ENCODE measurements around the gene TNIP2.

Gene TNIP2

DNA sequence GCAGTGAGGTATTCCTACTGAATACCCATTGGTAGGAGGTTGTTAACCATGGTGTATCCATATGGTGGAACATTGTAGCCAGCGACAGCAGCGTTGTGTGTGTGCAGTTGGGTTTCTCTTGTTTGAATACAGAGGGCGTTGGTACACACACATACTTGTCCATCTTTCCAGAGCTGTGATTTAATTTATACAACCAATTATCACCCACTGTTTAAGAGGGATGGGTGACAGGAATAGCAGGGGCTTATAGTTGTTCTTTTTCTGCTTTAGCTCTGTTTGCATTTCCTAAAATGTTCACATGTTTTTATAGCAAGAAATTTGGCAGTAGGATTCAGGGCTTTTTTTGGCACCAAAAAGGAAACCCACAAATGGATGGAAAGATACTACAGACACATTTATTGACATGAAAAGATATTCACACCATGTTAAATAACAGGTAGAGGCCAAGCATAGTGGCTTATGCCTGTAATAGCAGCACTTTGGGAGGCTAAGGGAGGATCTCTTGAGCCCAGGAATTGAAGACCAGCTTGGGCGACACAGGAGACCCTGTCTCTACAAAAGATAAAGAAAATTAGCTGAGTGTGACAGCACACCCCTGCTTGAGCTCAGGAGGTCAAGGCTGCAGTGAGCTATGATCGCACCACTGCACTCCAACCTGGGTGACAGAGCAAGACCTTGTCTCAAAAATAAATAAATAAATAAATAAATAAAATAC, 60.6 kb downstream of the TNIP2 start (continued):
- TF ChIP-seq ZNF701 (tag by site-specific recombination; IDR thresholded peaks at IDR 0.05) (no peak), ZNF792 (tag by site-specific recombination; IDR thresholded peaks at IDR 0.05) (no peak), ZNF521 (tag by site-specific recombination; IDR thresholded peaks at IDR 0.05) (no peak), ZNF391 (tag by site-specific recombination; IDR thresholded peaks at IDR 0.05; ENCODE audit: borderline replicate concordance, low read depth) (no peak), ZNF221 (tag by site-specific recombination; IDR thresholded peaks at IDR 0.05; ENCODE audit: borderline replicate concordance) (no peak), RBAK (tag by site-specific recombination; IDR thresholded peaks at IDR 0.05) (no peak), EGR2 (tag by site-specific recombination; IDR thresholded peaks at IDR 0.05; ENCODE audit: low read depth) (no peak), ZNF350 (tag by site-specific recombination; IDR thresholded peaks at IDR 0.05) (no peak)
- TF ChIP-seq, protein P1, sequence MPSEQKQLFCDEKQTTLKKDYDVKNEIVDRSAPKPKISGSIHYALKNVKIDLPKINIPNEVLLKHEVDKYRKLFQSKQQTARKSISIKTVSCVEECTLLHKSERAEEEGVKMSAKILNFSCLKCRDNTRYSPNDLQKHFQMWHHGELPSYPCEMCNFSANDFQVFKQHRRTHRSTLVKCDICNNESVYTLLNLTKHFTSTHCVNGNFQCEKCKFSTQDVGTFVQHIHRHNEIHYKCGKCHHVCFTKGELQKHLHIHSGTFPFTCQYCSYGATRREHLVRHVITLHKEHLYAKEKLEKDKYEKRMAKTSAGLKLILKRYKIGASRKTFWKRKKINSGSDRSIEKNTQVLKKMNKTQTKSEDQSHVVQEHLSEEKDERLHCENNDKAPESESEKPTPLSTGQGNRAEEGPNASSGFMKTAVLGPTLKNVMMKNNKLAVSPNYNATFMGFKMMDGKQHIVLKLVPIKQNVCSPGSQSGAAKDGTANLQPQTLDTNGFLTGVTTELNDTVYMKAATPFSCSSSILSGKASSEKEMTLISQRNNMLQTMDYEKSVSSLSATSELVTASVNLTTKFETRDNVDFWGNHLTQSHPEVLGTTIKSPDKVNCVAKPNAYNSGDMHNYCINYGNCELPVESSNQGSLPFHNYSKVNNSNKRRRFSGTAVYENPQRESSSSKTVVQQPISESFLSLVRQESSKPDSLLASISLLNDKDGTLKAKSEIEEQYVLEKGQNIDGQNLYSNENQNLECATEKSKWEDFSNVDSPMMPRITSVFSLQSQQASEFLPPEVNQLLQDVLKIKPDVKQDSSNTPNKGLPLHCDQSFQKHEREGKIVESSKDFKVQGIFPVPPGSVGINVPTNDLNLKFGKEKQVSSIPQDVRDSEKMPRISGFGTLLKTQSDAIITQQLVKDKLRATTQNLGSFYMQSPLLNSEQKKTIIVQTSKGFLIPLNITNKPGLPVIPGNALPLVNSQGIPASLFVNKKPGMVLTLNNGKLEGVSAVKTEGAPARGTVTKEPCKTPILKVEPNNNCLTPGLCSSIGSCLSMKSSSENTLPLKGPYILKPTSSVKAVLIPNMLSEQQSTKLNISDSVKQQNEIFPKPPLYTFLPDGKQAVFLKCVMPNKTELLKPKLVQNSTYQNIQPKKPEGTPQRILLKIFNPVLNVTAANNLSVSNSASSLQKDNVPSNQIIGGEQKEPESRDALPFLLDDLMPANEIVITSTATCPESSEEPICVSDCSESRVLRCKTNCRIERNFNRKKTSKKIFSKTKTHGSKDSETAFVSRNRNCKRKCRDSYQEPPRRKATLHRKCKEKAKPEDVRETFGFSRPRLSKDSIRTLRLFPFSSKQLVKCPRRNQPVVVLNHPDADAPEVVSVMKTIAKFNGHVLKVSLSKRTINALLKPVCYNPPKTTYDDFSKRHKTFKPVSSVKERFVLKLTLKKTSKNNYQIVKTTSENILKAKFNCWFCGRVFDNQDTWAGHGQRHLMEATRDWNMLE (tag by site-specific recombination; conservative IDR thresholded peaks at IDR 0.05; ENCODE audit: low read depth) = no peak
- TF ChIP-seq, protein P2, sequence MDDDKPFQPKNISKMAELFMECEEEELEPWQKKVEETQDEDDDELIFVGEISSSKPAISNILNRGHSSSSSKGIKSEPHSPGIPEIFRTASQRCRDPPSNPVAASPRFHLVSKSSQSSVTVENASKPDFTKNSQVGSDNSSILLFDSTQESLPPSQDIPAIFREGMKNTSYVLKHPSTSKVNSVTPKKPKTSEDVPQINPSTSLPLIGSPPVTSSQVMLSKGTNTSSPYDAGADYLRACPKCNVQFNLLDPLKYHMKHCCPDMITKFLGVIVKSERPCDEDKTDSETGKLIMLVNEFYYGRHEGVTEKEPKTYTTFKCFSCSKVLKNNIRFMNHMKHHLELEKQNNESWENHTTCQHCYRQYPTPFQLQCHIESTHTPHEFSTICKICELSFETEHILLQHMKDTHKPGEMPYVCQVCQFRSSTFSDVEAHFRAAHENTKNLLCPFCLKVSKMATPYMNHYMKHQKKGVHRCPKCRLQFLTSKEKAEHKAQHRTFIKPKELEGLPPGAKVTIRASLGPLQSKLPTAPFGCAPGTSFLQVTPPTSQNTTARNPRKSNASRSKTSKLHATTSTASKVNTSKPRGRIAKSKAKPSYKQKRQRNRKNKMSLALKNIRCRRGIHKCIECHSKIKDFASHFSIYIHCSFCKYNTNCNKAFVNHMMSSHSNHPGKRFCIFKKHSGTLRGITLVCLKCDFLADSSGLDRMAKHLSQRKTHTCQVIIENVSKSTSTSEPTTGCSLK (tag by site-specific recombination; IDR thresholded peaks at IDR 0.05) = no peak

DNA sequence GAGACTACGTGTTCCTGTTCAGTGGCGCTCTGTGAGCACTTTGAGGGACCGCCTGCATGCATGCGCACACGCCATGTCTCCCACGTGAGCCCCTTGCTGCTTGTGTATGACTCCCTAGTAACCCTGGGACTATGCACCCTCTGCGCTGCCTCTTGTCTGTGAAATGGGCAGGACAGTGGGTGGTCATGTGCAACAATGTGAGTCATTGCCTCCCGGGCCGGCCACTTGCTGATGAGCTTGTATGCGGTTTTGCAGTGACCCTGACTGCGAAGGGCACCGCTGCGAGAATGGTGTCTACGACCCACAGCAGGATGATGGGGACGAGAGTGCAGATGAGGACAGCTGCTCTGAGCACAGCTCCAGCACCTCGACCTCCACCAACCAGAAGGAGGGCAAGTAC, 61.4 kb downstream of the TNIP2 start:
- TF ChIP-seq, protein P3, sequence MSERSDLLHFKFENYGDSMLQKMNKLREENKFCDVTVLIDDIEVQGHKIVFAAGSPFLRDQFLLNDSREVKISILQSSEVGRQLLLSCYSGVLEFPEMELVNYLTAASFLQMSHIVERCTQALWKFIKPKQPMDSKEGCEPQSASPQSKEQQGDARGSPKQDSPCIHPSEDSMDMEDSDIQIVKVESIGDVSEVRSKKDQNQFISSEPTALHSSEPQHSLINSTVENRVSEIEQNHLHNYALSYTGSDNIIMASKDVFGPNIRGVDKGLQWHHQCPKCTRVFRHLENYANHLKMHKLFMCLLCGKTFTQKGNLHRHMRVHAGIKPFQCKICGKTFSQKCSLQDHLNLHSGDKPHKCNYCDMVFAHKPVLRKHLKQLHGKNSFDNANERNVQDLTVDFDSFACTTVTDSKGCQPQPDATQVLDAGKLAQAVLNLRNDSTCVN (tag by site-specific recombination; optimal IDR thresholded peaks at IDR 0.05) = no peak
- TF ChIP-seq, protein P4, sequence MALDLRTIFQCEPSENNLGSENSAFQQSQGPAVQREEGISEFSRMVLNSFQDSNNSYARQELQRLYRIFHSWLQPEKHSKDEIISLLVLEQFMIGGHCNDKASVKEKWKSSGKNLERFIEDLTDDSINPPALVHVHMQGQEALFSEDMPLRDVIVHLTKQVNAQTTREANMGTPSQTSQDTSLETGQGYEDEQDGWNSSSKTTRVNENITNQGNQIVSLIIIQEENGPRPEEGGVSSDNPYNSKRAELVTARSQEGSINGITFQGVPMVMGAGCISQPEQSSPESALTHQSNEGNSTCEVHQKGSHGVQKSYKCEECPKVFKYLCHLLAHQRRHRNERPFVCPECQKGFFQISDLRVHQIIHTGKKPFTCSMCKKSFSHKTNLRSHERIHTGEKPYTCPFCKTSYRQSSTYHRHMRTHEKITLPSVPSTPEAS (tag by site-specific recombination; IDR thresholded peaks at IDR 0.05) = no peak
- no peak for TF ChIP-seq ZNF549 (tag by site-specific recombination; IDR thresholded peaks at IDR 0.05)
- TF ChIP-seq ZBTB7A (tag by site-specific recombination; IDR thresholded peaks at IDR 0.05; ENCODE audit: low read depth) = no peak
- TF ChIP-seq ZNF221 (tag by site-specific recombination; IDR thresholded peaks at IDR 0.05; ENCODE audit: borderline replicate concordance) = no peak
- no peak for TF ChIP-seq ZNF146 (tag by site-specific recombination; IDR thresholded peaks at IDR 0.05)
- TF ChIP-seq ZNF248 (tag by site-specific recombination; IDR thresholded peaks at IDR 0.05) = no peak
- POLR2A ChIA-PET = no interaction called here
- peaks cover 0 to 97% of the 10 kb centered on the region in 2 experiments; a peak in 2 of 3 replicates for H3K36me3 ChIP-seq (ENCODE audit: control insufficient read depth in 2 of 2, insufficient read depth in 1 of 2, low read length in 2 of 2)
- no peak overlapping the region for H3K27ac ChIP-seq (ENCODE audit: extremely low read depth, low read depth, low read length)
- no peaks in the 10 kb centered on the region for H3K4me1 ChIP-seq (ENCODE audit: control insufficient read depth, insufficient read depth, low read length)
- H3K9me3 ChIP-seq (ENCODE audit: control insufficient read depth, insufficient read depth, low read depth, low read length) = no peaks in the 10 kb centered on the region
- no peak overlapping the region for H3K4me3 ChIP-seq (ENCODE audit: low read depth, low read length)
- CTCF ChIA-PET = interaction anchor here (0.6 kb wide), 1 partner anchor 139 kb away, joined by 4 read pairs; no protein-coding TSS in a partner anchor
